ENCODE measurements around the gene MVK. TPM values are rescaled to one million over a fixed set of nuclear protein-coding genes. Genes with fewer than 3 reads are reported as not detected.

The MVK gene
- total RNA-seq, 3 donors from 2014 or later: 18.9 to 30.0 (median 29.8) TPM

GRCh38 chr12:109613649-109614455 lies 40.3 kb downstream of the MVK start:
- Histone ChIP-seq H3K9me3 (no peaks in the 10 kb centered on the region), H3K36me3 (ENCODE audit: low read depth) (no peaks in the 10 kb centered on the region), H3K4me1 (ENCODE audit: low read depth) (no peaks in the 10 kb centered on the region), H3K4me3 (no peak overlapping the region)
- ATAC-seq (no peak), DNase-seq (no peak)
- intact Hi-C loops (cut with DNase I, micrococcal nuclease): no loop called here
- TF ChIP-seq CTCF (IDR thresholded peaks at IDR 0.05): no peak

DNA sequence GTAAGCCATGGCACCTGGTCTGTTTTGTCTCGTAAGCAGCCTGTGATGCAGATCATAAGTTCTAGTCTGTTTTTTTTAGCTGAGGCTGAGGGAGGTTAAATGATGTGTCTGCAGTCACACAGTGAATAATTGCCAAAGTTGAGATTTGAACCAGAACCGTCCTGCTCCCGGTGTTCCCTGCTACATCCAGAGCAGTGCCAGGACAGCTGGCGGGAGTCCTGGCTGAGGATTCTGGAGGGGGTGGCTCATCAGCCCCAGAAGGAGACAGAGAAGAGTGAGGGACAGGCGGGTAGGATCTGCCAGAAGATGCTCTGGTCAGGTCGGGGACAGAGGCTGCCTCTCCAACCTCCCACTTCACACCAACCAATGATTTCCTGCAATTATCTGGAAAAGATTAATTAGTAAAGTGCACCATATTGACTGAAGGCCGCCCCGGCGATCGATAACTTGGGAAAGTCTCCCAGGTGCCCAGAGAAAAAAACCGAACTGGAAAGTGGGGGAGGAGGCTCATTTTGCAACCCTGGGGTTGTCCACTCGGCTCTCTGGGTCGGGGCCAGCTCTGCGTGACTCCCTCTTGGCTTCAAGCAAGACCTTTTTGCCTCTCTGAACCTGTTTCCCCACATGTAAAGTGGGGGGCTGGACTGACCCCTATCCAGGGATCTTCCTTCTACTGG lies 42.1 kb downstream of the MVK start:
- no peak overlapping the region for H3K4me3 ChIP-seq
- no peaks in the 10 kb centered on the region for H3K9me3 ChIP-seq
- intact Hi-C loops (cut with DNase I, micrococcal nuclease): no loop called here
- no peak for DNase-seq
- no peaks in the 10 kb centered on the region for H3K4me1 ChIP-seq (ENCODE audit: low read depth)
- TF ChIP-seq CTCF (IDR thresholded peaks at IDR 0.05): no peak
- ATAC-seq: no peak
- H3K36me3 ChIP-seq (ENCODE audit: low read depth): no peaks in the 10 kb centered on the region

DNA sequence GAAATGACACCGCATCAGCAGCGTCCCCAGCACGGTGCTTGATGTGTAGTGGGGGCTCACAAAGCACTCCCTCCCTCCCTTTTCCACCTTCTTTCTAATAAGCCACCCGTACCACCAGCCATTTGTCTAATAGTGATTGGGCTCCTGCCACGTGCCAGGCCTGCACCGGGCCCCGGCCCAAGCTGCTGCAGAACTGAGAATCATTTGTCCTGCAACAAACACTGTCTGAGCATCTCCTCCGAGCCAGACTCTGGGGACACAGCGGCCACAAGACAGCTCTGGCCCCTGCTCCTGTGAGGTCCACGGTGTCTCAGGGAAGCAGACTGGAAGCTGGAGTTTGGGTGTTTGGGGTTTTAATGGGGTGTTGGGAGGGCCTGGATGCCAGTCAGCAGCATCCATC lies 43.9 kb downstream of the MVK start:
- intact Hi-C loops (cut with DNase I, micrococcal nuclease): no loop called here
- DNase-seq (no peak), ATAC-seq (no peak)
- Histone ChIP-seq H3K36me3 (ENCODE audit: low read depth) (no peaks in the 10 kb centered on the region), H3K4me3 (no peak overlapping the region), H3K9me3 (no peaks in the 10 kb centered on the region), H3K4me1 (ENCODE audit: low read depth) (peaks cover 6% of the 10 kb centered on the region)
- no peak for TF ChIP-seq CTCF (IDR thresholded peaks at IDR 0.05)

- ATAC-seq: no peak
- Histone ChIP-seq H3K4me3 (no peak overlapping the region), H3K36me3 (ENCODE audit: low read depth) (no peaks in the 10 kb centered on the region), H3K9me3 (no peaks in the 10 kb centered on the region), H3K4me1 (ENCODE audit: low read depth) (peaks cover 6% of the 10 kb centered on the region)
- TF ChIP-seq CTCF (IDR thresholded peaks at IDR 0.05): no peak
- no peak for DNase-seq
- intact Hi-C loops (cut with DNase I, micrococcal nuclease): no loop called here
These were observed 44.5 kb downstream of the MVK start for GRCh38 chr12:109618082-109618481.

GRCh38 chr12:109619002-109619604 lies 45.5 kb downstream of the MVK start:
- ATAC-seq (no peak), DNase-seq (no peak)
- Histone ChIP-seq H3K4me1 (ENCODE audit: low read depth) (peaks cover 6% of the 10 kb centered on the region), H3K4me3 (no peak overlapping the region), H3K36me3 (ENCODE audit: low read depth) (no peaks in the 10 kb centered on the region), H3K9me3 (no peaks in the 10 kb centered on the region)
- intact Hi-C loops (cut with DNase I, micrococcal nuclease): no loop called here
- no peak for TF ChIP-seq CTCF (IDR thresholded peaks at IDR 0.05)

Measured in mucosa of descending colon (tissue), 3 donors.